Measurements from ENCODE around the gene ARF3. TPM values are rescaled to one million over a fixed set of nuclear protein-coding genes. Genes with fewer than 3 reads are reported as not detected.

The ARF3 gene
- total and polyA plus RNA-seq, 2 donors from 2014 or later, result 111 to 229 TPM

- DNase-seq (no peak), FAIRE-seq (no peak)
- H3K4me1 ChIP-seq (ENCODE audit: control insufficient read depth in 2 of 3, insufficient read depth in 2 of 3, low read depth in 1 of 3, low read length in 3 of 3), result peaks cover 0 to 2% (median 0%) of the 10 kb centered on the region in 3 donors
- peaks cover 4 to 24% (median 20%) of the 10 kb centered on the region in 3 donors for H3K36me3 ChIP-seq (ENCODE audit: control insufficient read depth in 2 of 3, insufficient read depth in 3 of 3, low read length in 3 of 3)
- H3K27me3 ChIP-seq (ENCODE audit: control insufficient read depth, insufficient read depth, low read length), result no peaks in the 10 kb centered on the region
- no peaks in the 10 kb centered on the region for H3K9me3 ChIP-seq (ENCODE audit: control insufficient read depth in 2 of 3, insufficient read depth in 1 of 3, low read length in 3 of 3)
- TF ChIP-seq, protein P1, sequence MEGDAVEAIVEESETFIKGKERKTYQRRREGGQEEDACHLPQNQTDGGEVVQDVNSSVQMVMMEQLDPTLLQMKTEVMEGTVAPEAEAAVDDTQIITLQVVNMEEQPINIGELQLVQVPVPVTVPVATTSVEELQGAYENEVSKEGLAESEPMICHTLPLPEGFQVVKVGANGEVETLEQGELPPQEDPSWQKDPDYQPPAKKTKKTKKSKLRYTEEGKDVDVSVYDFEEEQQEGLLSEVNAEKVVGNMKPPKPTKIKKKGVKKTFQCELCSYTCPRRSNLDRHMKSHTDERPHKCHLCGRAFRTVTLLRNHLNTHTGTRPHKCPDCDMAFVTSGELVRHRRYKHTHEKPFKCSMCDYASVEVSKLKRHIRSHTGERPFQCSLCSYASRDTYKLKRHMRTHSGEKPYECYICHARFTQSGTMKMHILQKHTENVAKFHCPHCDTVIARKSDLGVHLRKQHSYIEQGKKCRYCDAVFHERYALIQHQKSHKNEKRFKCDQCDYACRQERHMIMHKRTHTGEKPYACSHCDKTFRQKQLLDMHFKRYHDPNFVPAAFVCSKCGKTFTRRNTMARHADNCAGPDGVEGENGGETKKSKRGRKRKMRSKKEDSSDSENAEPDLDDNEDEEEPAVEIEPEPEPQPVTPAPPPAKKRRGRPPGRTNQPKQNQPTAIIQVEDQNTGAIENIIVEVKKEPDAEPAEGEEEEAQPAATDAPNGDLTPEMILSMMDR (IDR thresholded peaks at IDR 0.05; ENCODE audit: borderline replicate concordance, extremely low read depth, insufficient read depth), result no peak
- H3K27ac ChIP-seq (ENCODE audit: low read depth in 2 of 2, low read length in 2 of 2), result no peak overlapping the region
- H3K9ac ChIP-seq (ENCODE audit: low read length in 3 of 3), result no peak overlapping the region
- no peak overlapping the region for H3K4me3 ChIP-seq (ENCODE audit: low read length in 3 of 3)
- intact Hi-C loops (cut with DNase I), result no loop called here
These were observed 14.1 kb downstream of the ARF3 start for GRCh38 chr12:48943221-48943620.

GRCh38 chr12:48940181-48940580 is 17.1 kb downstream of the ARF3 start:
- no peak for FAIRE-seq
- intact Hi-C loops (cut with DNase I), result no loop called here
- H3K36me3 ChIP-seq (ENCODE audit: control insufficient read depth in 2 of 3, insufficient read depth in 3 of 3, low read length in 3 of 3), result peaks cover 4 to 32% (median 31%) of the 10 kb centered on the region in 3 donors

DNA sequence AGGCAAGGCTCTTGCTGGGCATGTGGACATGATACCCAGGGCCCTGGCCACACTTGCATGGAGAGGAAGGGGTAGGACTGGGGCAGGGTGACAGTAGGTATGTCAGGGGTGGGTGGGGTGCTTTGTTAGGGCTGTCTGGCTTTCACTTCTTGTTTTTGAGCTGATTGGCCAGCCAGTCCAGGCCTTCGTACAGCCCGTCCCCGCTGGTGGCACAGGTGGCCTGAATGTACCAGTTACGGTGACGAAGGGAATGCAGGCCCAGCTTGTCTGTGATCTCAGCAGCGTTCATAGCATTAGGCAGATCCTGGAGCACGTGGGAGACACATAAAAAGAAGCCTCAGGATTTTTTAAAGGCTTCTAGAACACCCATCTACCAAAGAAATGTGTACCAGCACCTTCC is 18.5 kb downstream of the ARF3 start:
- DNase-seq (no peak), FAIRE-seq (no peak)
- intact Hi-C loops (cut with DNase I), result no loop called here
- H3K4me1 ChIP-seq (ENCODE audit: control insufficient read depth in 2 of 3, insufficient read depth in 2 of 3, low read depth in 1 of 3, low read length in 3 of 3), result no peaks in the 10 kb centered on the region
- TF ChIP-seq, protein P1 (IDR thresholded peaks at IDR 0.05; ENCODE audit: borderline replicate concordance, extremely low read depth, insufficient read depth), result no peak
- no peaks in the 10 kb centered on the region for H3K9me3 ChIP-seq (ENCODE audit: control insufficient read depth in 2 of 3, insufficient read depth in 1 of 3, low read length in 3 of 3)
- no peak overlapping the region for H3K9ac ChIP-seq (ENCODE audit: low read length in 3 of 3)
- H3K27me3 ChIP-seq (ENCODE audit: control insufficient read depth, insufficient read depth, low read length), result no peaks in the 10 kb centered on the region
- peaks cover 4 to 35% (median 31%) of the 10 kb centered on the region in 3 donors for H3K36me3 ChIP-seq (ENCODE audit: control insufficient read depth in 2 of 3, insufficient read depth in 3 of 3, low read length in 3 of 3)
- H3K27ac ChIP-seq (ENCODE audit: low read depth in 2 of 2, low read length in 2 of 2), result no peak overlapping the region
- no peak overlapping the region for H3K4me3 ChIP-seq (ENCODE audit: low read length in 3 of 3)

More at GRCh38 chr12:48940181-48940580, 17.1 kb downstream of the ARF3 start:
- Histone ChIP-seq H3K9me3 (ENCODE audit: control insufficient read depth in 2 of 3, insufficient read depth in 1 of 3, low read length in 3 of 3) (no peaks in the 10 kb centered on the region), H3K4me3 (ENCODE audit: low read length in 3 of 3) (no peak overlapping the region), H3K9ac (ENCODE audit: low read length in 3 of 3) (no peak overlapping the region), H3K27me3 (ENCODE audit: control insufficient read depth, insufficient read depth, low read length) (no peaks in the 10 kb centered on the region), H3K27ac (ENCODE audit: low read depth in 2 of 2, low read length in 2 of 2) (no peak overlapping the region), H3K4me1 (ENCODE audit: control insufficient read depth in 2 of 3, insufficient read depth in 2 of 3, low read depth in 1 of 3, low read length in 3 of 3) (no peaks in the 10 kb centered on the region)
- DNase-seq, result no peak
- TF ChIP-seq, protein P1 (IDR thresholded peaks at IDR 0.05; ENCODE audit: borderline replicate concordance, extremely low read depth, insufficient read depth), result no peak

DNA sequence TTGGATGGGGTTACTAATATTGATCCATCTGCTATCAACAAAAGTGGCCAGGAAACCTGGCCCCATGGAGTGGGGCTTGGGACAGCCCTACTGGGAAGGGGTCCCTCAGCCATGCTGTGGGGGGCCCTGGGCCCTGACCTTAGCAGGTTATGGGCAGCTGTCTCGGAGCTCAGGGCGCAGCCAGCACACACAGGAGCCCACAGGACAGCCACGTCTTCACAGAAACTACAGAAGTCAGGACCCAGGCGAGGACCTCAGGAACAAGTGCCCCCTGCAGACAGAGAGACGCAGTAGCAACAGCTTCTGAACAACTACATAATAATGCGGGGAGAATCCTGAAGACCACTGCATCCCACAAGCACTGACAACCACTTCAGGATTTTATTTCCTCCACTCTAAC is 20.1 kb downstream of the ARF3 start:
- H3K27ac ChIP-seq (ENCODE audit: low read depth in 2 of 2, low read length in 2 of 2), result no peak overlapping the region
- no peak overlapping the region for H3K9ac ChIP-seq (ENCODE audit: low read length in 3 of 3)
- H3K27me3 ChIP-seq (ENCODE audit: control insufficient read depth, insufficient read depth, low read length), result no peaks in the 10 kb centered on the region
- H3K4me3 ChIP-seq (ENCODE audit: low read length in 3 of 3), result no peak overlapping the region
- FAIRE-seq (no peak), DNase-seq (no peak)
- intact Hi-C loops (cut with DNase I), result no loop called here
- TF ChIP-seq, protein P1 (IDR thresholded peaks at IDR 0.05; ENCODE audit: borderline replicate concordance, extremely low read depth, insufficient read depth), result no peak
- H3K9me3 ChIP-seq (ENCODE audit: control insufficient read depth in 2 of 3, insufficient read depth in 1 of 3, low read length in 3 of 3), result no peaks in the 10 kb centered on the region
- no peaks in the 10 kb centered on the region for H3K4me1 ChIP-seq (ENCODE audit: control insufficient read depth in 2 of 3, insufficient read depth in 2 of 3, low read depth in 1 of 3, low read length in 3 of 3)
- H3K36me3 ChIP-seq (ENCODE audit: control insufficient read depth in 2 of 3, insufficient read depth in 3 of 3, low read length in 3 of 3), result peaks cover 4 to 48% (median 40%) of the 10 kb centered on the region in 3 donors
